HG03342 (cell line): ENCODE measurements around the gene EIF5AL1.
"Not testable (repeated sequence)": the region's sequence is repeated elsewhere in the genome, so short reads cannot be mapped to it uniquely, and the experiment has no call there.

Experiments used
- ATAC-seq: cut with Tn5 transposase; IDR thresholded peaks from one replicate; pipeline ENCODE4 v1.9.1; 2021; ENCODE audit warnings: mild to moderate bottlenecking, moderate library complexity; ENCODE audit not compliant: unreplicated experiment

EIF5AL1 gene

DNA sequence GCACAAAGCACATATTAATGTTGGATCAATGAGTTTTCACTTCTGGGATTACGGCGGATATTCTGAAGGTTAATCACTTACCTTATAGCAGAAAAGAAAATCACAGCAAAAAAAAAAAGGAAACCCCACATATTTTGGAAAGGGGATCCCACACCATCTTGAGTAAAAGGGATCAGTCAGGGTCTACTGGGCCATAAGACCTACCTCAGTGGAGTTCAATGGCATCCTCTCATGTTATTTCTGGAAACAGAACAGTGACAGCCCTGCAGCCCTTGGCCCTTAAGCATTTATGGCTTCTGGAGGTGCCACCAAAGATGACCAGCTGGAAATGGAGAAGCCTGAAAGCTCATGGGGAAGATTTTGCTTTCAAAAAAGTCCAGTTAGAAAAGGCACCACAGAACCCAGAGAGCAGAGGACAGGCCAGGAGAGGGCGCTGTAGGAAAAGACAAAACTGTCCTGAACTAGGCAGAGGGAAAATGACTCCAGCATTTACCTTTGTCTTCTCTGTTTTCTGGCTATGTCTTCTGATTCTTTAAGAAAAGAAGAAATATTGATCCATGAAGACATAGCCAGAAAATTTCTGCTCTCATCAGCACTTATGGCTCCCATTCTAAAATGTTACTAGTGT, 2.9 kb upstream of the EIF5AL1 start:
- ATAC-seq = peak; percentile 69

DNA sequence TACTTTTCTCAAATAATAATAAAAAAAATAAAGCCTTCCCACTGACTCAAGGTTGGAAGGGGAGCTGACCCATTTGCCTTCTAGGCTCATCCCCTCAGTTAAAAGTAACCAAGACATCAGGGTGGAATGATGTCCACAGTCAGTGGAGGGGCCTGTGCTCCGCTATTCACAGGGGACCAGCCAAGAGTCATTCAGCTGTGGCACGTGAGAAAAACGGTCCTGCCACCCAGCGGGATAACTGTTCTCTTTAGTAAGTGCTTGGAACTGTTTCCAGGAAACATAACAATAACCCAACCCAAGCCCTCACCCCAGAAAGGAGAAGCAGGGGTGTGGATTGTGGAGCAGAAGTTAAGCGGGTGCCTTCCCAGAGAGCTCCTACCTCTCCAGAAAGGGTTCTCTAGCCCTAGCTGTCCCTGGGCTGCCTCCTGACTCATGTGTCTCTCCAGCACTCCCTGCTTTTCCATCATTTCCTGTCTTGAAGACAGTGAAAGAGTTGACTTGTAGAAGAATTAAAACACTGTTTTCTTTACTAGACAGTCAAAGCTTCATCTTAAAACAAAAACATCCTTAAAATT, 2.3 kb upstream of the EIF5AL1 start:
- not testable (repeated sequence) for ATAC-seq

DNA sequence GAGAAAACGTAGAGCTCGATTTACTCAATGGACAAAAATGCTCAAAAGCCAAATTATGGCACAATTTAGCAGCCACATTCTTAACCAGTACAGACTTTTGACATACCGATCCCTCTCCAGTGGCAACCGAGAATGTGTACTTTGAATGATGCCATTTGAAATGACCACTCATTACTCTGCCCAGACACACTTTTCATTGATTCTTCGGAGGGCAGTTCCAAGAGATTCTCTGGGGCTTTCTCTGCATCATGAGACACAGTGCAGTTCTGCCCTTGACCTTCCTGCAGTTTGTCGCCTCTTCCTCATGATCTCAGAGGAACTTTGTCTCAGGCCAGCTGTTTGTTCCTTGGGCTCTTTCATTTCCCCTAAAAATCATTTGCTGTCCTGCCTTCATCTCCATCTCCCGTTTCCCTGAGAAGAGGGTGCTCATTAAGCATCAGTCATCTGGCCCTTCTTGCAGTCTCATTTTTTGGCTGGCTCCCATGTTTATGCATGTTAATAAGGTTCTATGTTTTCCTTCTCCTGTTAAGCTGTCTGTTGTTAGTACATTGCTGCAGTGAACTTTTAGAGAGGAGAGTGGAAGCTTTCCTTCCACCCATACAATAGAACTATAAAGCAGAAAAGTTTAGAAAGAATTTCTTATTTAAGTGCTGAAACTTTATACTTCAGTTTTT, 4.3 kb downstream of the EIF5AL1 start:
- not testable (repeated sequence) for ATAC-seq

DNA sequence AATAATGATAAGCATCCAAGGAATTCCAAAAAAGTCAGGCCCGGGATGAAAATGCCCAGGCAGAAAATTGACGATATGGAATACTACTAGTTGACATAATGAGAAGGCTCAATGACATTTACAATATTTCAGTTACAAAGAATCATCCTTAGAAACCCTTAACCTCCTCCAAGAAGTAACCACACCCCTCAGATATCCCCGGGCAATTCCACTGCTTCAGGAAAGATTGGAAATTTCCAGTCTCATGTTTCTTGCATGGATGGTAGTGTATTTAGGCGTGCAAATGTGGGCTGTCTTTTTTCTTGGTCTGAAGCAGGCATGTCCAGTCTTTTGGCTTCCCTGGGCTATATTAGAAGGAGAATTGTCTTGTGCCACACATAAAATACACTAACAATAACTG, 5.2 kb downstream of the EIF5AL1 start:
- not testable (repeated sequence) for ATAC-seq

DNA sequence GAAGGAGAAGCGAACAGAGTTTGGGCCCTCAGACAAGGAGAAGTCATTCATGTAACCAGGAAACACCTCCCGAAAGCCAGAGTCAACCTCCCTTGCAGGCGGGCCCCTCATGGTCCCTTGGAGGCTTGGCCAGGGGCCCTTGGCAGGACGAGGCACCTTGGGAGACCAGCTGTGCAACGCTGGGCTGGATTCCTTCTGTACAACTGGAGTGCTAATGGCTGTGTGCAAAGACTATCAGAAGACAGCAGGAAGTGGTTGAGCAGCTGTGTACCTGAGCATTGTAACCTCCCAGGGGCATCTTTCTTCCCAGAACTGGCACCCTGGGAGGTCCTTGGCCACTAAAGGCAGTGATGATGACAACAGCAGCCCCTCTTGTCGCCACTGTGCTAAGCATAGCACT, 9.4 kb downstream of the EIF5AL1 start:
- not testable (repeated sequence) for ATAC-seq

DNA sequence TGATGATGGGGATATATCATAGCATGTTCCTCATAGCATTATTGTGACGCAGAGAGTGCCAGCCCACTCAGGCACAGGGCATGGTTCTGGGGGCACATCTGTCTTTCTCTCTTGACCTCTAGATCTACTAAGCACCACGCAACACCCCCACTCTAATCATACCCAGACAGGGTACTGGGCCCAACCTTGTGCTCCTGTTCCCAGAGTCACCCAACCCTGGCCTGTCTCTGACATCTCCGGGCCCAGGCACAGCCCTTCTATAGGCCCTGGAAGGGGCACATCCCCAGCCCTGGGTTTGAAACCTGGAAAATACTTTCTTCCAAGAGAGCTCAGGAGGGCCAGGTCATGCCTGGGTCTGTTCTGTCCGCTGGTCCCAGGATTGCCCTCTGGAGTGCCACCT, 10.1 kb downstream of the EIF5AL1 start:
- ATAC-seq = not testable (repeated sequence)

DNA sequence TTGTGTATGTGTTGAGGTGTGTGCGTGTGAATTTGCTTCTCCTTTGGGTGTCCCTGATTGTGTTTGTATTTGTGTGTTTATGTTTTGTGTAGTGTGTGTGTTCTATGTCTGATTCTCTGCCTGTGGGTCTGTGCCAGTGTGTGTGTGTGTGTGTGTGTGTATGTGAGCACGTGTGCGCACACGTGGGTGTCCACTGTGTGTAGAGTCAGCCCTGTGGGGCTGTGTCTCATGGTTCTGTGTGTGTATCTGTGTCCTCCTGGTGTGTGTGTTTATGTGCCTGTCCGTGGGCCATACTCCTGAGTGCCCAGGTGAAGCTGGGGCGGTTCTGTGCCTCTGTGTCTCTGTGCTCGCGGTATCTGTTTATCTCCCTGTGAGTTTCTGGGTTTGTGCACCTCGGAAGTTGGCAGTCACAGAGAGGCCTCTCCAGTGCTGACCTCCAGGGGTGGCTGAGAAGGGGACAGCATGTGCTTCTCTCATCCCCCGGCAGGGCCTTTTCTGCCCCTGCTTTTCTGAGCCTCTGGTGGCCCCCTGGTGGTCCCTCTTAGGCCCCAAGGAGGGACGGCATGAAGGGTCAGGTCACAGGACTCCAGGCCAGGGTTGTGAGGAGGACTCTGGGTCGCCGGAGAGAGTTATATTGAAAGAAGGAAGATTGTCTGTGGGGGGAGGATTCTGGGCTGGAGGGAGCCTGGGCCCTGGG, 11.0 kb downstream of the EIF5AL1 start:
- not testable (repeated sequence) for ATAC-seq

DNA sequence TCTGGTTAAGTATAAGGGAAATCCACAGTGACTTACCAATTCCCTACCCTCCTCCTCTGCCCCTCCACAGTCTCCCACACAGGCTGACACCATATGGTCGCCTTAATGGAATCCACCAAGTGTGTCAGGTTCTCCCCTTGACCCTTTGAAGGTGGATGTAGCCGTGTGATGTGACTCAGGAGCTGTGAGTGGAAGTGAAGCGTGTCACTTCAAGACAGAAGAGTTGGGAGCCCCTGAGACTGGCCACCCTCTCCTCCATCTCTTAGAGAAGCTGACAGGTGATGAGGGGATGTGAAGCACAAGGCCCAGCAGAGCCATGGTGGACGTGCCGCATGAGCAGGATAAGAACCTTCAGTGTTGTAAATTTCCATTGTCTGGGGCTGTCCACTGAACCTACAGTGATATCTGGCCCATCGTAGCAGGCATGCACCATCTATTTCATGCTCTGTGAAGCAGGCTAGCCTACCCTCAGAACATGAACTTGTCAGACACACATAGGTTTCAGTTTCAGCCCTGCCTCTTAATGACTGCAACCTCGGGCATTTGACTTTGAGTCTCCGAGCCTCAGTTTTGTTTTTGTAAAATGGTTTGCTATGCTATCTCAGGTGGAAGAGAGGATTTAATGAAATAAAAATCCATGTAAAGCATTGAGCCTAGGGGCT, 12.8 kb downstream of the EIF5AL1 start:
- peak; percentile 98 for ATAC-seq

DNA sequence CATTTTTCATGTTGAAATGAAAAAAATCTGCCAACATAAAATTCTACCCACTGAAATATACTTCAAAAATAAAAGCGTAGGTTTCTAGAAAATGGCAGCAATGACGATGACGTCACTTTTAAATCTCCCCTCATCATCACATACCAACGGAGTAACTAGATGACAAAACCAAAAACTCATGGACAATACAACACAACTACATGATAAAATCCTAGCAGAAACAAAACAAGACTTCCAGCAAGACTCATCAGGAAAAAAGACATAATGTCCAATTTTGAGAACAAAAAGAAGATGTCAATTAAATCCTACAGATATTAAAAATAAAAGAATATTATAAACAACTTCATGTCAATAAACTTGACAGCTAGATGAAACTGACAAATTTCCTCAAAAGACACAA, 15.9 kb downstream of the EIF5AL1 start:
- ATAC-seq = not testable (repeated sequence)

DNA sequence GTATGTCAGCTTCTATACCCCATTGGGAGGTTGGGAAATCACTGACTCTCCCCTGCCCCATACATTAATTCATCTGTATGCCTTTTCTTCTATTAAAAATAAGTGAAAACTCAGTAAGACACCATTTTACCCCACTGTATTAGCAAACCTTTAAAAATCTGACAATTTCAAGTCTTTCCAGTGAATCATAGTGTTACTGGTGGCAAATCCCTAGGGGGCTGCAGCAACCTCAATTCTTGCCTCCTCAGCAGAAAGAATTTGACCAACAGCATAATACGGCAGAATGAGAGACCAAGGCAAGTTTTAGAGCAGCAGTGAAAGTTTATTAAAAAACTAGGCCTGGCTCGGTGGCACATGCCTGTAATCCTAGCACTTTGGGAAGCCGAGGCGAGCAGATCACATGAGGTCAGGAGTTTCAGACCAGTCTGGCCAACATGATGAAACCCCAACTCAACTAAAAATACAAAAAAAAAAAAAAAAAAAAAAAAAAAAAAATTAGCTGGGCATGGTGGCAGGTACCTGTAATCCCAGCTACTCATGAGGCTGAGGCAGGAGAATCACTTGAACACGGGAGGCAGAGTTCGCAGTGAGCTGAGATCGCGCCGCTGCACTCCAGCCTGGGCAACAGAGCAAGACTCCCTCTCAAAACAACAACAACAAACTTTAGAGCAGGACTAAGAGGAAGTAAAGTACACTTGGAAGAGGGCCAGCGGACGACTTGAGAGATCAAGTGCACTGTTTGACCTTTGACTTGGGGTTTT, 21.0 kb downstream of the EIF5AL1 start:
- not testable (repeated sequence) for ATAC-seq

DNA sequence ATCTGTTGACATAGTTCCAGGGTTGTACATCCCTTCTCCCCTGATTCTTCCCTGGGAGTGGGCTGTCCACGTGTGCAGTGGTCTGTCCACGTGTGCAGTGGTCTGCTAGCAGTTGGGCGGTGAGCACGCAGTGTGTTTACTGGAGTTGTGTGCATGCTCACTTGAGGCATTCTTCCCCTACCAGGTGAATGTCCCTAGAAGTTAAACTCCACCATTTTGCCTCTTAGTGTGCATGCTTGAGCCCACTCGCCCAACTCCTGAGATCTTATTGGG, 21.5 kb downstream of the EIF5AL1 start:
- not testable (repeated sequence) for ATAC-seq

DNA sequence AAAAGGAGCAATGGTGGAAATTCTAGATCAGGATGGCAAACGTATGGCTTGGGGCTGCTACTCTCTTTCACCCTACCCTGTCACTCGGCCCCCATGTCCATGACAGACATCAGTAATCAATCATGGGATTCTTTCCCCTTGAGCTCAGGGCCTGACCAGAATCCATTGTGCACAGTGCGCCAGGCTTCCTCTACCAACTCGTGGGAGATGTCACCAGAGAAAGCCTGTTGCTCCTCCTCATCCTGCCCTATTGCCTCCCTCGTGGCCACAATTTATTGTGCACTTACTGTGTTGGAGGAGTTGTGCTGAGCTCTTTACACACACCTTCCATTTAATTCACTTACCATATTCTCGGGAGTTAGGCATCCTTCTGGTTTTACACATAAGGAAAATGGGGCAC, 26.0 kb downstream of the EIF5AL1 start:
- ATAC-seq = not testable (repeated sequence)

DNA sequence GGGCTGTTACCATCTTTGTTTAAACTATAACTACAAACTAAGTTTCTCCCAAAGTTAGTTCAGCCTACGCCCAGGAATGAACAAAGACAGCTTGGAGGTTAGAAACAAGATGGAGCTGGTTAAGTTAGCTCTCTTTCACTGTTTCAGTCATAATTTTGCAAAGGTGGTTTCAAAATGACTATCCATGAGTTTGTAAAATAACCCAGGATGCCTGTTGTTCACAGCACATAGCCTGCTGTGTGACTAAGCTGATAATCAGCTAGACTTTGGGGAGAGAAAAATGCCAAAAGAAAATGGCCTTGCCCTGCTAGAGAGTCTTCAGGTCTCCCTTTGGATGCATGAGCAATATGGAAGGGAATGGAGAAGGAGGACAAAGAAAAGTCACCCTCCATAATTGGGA, 28.6 kb downstream of the EIF5AL1 start:
- ATAC-seq = peak; percentile 92

DNA sequence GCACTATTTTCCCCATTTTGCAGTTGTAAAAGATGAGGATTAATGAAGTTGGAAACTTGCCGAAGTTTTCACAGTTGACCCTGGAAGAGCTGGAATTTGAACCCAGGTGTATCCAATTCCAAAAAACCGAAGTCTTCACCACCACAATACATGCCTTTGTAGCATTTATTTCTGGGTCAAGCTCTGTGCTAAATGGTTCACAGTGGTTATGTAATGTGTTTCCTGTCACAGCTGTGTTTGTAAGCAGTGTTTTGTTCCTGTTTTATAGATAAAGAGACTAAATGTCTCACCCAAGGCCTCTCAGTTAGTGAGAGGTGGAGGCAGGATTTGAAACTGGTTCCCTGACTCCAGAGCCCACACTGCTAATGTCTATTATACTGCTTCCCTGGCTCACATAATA, 30.3 kb downstream of the EIF5AL1 start:
- ATAC-seq = no peak

DNA sequence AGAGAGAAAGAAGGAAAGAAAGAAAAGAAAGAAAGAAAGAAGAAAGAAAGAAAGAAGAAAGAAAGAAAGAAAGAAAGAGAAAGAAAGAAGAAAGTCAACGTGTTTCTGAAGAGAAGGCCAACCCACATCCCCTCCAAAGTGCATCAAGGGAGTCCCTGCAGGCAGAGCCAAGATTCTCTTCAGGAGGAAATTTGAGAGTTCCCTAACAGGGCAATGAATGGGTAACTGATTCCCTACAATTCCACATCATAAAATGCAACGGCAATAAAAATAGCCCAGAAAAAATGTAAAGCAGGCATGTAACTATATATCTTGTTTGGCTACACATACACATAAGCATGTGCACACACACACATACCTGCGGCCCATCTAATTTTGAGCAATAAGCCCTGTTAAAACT, 32.1 kb downstream of the EIF5AL1 start:
- not testable (repeated sequence) for ATAC-seq

DNA sequence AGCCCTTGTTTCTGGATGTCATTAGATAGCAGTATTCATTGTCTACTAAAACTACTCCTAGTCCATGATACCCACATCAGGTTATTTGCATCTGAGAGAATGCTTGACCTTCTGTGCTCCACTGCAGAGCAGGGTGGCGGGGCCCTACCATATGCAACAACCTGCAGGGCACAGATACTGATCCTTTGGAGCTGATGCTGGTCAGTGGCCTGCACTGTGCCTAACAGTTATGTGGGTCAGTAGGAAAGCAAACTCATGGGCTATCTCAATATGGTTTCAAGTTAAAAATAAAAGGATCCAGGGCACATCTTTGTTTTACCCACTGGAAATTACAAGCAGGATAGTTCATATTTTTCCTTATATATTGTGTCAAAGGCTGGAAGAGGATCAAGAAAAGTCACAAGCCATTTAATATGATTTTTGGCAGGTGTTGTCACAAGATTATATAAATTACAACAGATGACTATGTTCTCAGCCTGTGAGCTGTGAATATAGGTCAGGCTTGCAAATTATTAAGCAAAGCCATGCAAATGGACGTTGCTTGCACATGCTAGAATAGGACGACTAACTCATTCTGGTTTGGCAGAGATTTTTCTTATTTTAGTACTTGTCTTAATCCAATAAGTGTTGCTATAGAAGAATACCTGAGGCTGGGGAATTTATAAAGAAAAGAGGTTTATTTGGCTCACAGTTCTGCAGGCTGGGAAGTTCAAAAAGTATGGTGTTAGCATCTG, 32.8 kb downstream of the EIF5AL1 start:
- ATAC-seq = not testable (repeated sequence)

DNA sequence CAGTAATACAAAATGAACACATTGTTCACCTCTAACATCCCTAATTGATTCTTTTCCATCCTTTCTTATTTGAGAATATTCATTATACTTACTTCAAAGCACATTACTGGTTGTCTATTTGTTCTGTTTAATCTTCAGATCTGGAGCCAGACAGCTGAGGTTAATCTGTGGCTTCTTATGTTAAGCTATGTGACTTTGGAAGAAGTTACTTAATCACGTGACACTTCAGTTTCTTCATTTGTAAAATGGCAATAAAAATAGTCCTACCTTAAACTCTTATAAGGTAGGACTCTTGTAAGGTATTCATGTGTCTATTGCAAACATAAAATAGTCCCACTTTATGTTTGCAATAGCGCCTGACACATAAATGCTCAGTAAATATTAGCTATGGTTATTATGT, 34.8 kb downstream of the EIF5AL1 start:
- ATAC-seq = not testable (repeated sequence)

DNA sequence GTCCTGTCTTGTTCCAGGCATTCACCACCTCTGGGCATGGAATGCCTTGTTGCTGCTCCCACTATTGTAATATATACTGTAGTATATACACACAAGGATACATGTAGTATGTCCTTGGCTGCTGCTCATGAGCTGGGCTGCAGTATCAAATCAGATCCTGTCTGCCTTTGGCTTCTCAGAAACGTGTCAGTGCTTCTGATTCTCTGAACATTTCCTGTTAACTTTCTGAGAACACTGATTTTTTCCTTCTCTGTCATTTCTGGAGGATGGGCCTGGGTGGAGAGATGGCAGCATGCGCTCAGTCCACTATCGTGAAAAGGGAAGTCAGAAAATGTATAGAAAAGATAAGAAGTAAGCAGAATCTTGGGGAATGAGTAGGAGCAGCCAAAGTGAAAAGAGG, 35.6 kb downstream of the EIF5AL1 start:
- no peak for ATAC-seq

DNA sequence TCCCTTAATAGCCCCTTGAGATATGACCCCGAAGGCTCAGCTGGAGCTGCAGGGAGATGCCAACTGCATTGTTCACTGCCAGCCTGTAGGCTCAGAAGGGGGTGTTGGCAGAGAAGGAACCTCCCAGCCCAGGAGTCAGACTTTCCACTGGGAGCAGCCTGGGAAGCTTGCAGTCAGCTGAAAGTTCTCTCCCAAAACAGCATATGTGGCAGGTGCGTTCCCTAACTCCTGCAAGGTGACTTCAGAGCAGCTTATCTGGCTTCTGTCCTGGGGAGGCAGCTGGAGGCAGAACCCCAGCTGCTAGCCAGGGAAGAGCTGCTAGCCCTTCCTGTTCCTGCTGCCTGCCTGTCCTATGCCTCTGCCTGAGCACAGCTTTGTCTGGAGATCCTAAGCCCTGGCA, 39.8 kb downstream of the EIF5AL1 start:
- no peak for ATAC-seq
